LNCaP clone FGC (cell line): ENCODE measurements around the gene GRHPR.

ENCODE experiments used
- DNase-seq: peaks from one replicate; pipeline ENCODE4 v3.0.0-alpha.2; 2011; ENCODE audit warnings: low read depth
- H3K4me3 ChIP-seq: 2 replicates; pipeline ENCODE4 v1.5.1; 2011; ENCODE audit warnings: mild to moderate bottlenecking, low read depth, low read length, control low read depth
- TF ChIP-seq, protein P1 (sequence below): IDR thresholded peaks from 2 replicates; pipeline ENCODE4 v1.5.1; 2012; ENCODE audit warnings: mild to moderate bottlenecking; ENCODE audit not compliant: control insufficient read depth, insufficient read depth; ENCODE audit errors: extremely low read depth

GRHPR gene

DNA sequence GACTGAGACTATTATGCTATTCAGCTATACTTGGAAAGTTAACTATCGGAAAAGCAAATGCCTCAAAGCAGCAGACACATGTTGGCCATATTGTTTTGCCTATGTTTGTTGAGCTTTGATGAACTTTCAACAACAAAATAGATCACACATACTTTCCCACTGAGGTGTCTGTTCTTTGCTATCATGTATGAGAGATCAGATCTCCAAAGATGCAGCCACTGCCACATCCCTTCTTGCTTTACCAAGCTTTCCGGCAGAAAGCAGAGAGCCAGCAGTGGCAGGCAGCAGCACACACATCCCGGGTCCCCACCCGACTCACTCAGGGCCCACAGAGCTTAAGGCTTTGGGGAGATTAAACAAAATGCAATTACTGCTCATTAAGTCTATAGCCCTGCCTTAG lies 23.9 kb downstream of the GRHPR start:
- no peak overlapping the region for H3K4me3 ChIP-seq
- DNase-seq, result no peak
- TF ChIP-seq, protein P1, sequence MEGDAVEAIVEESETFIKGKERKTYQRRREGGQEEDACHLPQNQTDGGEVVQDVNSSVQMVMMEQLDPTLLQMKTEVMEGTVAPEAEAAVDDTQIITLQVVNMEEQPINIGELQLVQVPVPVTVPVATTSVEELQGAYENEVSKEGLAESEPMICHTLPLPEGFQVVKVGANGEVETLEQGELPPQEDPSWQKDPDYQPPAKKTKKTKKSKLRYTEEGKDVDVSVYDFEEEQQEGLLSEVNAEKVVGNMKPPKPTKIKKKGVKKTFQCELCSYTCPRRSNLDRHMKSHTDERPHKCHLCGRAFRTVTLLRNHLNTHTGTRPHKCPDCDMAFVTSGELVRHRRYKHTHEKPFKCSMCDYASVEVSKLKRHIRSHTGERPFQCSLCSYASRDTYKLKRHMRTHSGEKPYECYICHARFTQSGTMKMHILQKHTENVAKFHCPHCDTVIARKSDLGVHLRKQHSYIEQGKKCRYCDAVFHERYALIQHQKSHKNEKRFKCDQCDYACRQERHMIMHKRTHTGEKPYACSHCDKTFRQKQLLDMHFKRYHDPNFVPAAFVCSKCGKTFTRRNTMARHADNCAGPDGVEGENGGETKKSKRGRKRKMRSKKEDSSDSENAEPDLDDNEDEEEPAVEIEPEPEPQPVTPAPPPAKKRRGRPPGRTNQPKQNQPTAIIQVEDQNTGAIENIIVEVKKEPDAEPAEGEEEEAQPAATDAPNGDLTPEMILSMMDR, result no peak

- TF ChIP-seq, protein P1, result no peak
- H3K4me3 ChIP-seq, result no peak overlapping the region
- DNase-seq, result no peak
Measured at GRCh38 chr9:37447111-37447510, 24.6 kb downstream of the GRHPR start.

DNA sequence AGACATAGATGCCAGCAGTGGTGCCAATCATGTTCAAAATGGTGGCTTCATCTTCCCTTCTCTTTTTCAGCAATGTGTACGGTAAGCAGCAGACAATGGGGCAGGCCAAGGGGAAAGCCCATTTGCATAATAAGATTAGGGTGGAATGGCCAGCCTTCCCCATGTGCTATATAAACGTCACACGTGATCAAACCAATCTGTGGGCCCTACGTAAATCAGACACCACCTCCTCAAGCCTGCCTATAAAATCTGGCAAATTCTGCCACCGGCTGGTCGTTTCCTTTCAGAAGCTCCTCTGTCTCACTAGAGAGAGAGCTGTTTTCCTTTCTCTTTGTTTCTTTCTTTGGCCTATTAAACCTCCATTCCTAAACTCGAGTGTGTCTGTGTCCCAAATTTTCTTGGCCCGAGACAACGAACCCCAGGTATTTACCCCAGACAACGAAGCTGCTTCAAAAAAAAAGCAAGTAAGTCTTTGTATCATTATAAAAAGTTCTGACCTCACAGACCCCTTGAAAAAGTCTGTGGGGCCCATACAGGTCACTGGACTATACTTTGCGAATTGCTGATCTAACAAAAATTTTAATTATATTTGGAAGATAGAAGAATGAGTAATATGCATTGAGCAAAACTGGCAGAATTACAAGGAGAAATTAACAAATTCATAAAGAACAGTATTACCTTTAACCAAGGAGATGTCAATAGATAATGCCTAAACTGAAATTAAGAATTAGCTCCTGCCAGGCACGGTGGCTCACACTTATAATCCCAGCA lies 27.6 kb downstream of the GRHPR start:
- no peak for DNase-seq
- no peak overlapping the region for H3K4me3 ChIP-seq
- TF ChIP-seq, protein P1, result no peak

- DNase-seq, result no peak
- TF ChIP-seq, protein P1, result no peak
- no peak overlapping the region for H3K4me3 ChIP-seq
Measured at GRCh38 chr9:37451628-37452027, 29.1 kb downstream of the GRHPR start.

GRCh38 chr9:37452611-37453010 lies 30.1 kb downstream of the GRHPR start:
- no peak for DNase-seq
- TF ChIP-seq, protein P1, result no peak
- no peak overlapping the region for H3K4me3 ChIP-seq

GRCh38 chr9:37453827-37454226 lies 31.3 kb downstream of the GRHPR start:
- peak overlapping the region; percentile 38 for H3K4me3 ChIP-seq
- TF ChIP-seq, protein P1, result no peak
- peak; percentile 77 for DNase-seq

- TF ChIP-seq, protein P1, result no peak
- peak overlapping the region; percentile 38 for H3K4me3 ChIP-seq
- no peak for DNase-seq
Measured at GRCh38 chr9:37454238-37454637, 31.7 kb downstream of the GRHPR start.
